ENCODE results near the gene SHROOM3.

GRCh38 chr4:76463568-76463967 is 28.5 kb downstream of the SHROOM3 start:
- TF ChIP-seq CTCF (IDR thresholded peaks at IDR 0.05) (no peak), ZFX (IDR thresholded peaks at IDR 0.05; ENCODE audit: borderline replicate concordance) (no peak)
